ENCODE data around the gene C3orf80. TPM values are rescaled to one million over a fixed set of nuclear protein-coding genes. Genes with fewer than 3 reads are reported as not detected.
"Not testable (repeated sequence)": the region's sequence is repeated elsewhere in the genome, so short reads cannot be mapped to it uniquely, and the experiment has no call there.

Gene C3orf80
- not detected for total RNA-seq

DNA sequence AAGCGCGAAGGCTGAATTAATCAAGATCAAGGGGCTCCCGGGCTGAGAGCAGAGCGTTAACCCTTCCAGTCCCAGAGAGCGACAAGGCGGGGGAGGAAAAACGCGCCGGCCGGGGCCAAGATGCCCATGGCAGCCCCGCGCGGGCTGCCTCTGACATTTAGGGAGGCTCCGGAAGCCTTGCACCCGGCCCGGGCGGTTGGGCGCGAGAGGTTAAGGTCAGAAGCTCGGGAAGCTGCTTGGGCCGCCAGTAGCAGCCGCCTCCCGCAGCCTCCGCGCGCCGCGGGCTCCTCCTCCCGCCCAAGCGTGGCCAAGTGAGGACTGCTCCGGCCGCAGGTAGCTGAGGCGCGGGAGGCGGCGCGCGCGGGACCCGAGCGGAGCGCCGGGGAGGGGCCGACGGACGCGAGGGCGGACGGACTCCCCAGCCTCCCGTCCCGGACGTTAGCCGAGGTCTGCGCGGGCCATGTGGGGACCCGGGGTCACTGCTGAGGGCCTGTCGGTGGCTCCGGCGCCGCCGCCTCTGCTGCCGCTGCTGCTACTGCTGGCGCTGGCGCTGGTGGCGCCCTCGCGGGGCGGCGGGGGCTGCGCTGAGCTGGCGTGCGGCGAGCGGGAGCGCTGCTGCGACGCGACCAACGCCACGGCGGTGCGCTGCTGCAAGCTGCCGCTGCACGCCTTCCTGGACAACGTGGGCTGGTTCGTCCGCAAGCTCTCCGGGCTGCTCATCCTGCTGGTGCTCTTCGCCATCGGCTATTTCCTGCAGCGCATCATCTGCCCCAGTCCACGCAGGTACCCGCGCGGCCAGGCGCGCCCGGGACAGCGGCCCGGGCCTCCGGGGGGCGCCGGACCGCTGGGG, at the start of gene C3orf80:
Gene C3orf80, plus strand, starts transcription at position 247 of the 850 bp plus-strand sequence. Its CDS starts 214 bp downstream, at position 461.
- POLR2A ChIA-PET = no interaction called here
- H3K27me3 Mint-ChIP-seq = peaks cover 70% of the 10 kb centered on the region
- H3K4me1 Mint-ChIP-seq = peaks cover 15% of the 10 kb centered on the region
- H3K9me3 Mint-ChIP-seq = no peaks in the 10 kb centered on the region
- peak within 1 kb of the TSS; percentile 71 for H3K4me3 Mint-ChIP-seq
- H3K27ac Mint-ChIP-seq = no peak within 1 kb of the TSS
- peak; percentile 46 for DNase-seq
- H3K36me3 Mint-ChIP-seq (ENCODE audit: low read depth) = peaks cover 2% of the 10 kb centered on the region
- CTCF ChIA-PET = interaction anchor here (0.6 to 1.6 kb wide), 4 partner anchors 8 to 194 kb away, joined by 3 to 4 read pairs (median 3); no protein-coding TSS in a partner anchor

DNA sequence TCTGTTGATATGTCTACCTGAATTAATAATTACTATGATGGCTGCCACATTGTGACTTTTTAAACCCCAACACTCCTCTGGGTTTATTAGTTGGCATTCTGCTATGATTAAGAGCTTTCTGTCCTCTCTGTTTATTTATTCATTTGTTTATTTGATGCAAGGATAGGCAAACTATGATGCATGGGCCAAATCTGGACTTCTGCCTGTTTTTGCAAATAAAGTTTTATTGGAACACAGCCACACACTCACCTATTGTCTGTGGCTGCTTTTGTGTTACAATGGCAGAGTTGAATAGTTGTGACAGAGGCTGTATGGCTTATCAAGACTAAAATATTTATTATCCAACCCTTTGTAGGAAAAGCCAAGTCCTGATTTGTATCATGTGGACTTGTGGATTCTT, 48.3 kb upstream of the C3orf80 start:
- POLR2A ChIA-PET = no interaction called here

DNA sequence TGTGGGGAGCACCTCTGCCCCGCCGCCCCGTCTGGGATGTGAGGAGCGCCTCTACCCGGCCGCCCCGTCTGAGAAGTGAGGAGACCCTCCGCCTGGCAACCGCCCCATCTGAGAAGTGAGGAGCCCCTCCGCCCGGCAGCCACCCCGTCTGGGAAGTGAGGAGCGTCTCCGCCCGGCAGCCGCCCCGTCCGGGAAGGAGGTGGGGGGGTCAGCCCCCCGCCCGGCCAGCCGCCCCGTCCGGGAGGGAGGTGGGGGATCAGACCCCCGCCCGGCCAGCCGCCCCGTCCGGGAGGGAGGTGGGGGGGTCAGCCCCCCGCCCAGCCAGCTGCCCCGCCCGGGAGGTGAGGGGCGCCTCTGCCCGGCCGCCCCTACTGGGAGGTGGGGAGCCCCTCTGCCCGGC, 46.6 kb upstream of the C3orf80 start:
- H3K4me1 Mint-ChIP-seq; H3K9me3 Mint-ChIP-seq; POLR2A ChIA-PET; H3K36me3 Mint-ChIP-seq (ENCODE audit: low read depth); H3K27ac Mint-ChIP-seq; H3K4me3 Mint-ChIP-seq; CTCF ChIA-PET; DNase-seq: not testable (repeated sequence)
- H3K27me3 Mint-ChIP-seq = peaks cover 13% of the 10 kb centered on the region

More for the DNA sequence above, 48.3 kb upstream of the C3orf80 start:
- H3K4me1 Mint-ChIP-seq = peaks cover 4% of the 10 kb centered on the region
- DNase-seq = no peak
- H3K27ac Mint-ChIP-seq = no peak overlapping the region
- H3K27me3 Mint-ChIP-seq = peaks cover 12% of the 10 kb centered on the region
- H3K9me3 Mint-ChIP-seq = peaks cover 3% of the 10 kb centered on the region
- no peak overlapping the region for H3K4me3 Mint-ChIP-seq
- CTCF ChIA-PET = interaction anchor here (0.9 kb wide), 1 partner anchor 22 kb away, joined by 3 read pairs; no protein-coding TSS in a partner anchor
- H3K36me3 Mint-ChIP-seq (ENCODE audit: low read depth) = no peaks in the 10 kb centered on the region

DNA sequence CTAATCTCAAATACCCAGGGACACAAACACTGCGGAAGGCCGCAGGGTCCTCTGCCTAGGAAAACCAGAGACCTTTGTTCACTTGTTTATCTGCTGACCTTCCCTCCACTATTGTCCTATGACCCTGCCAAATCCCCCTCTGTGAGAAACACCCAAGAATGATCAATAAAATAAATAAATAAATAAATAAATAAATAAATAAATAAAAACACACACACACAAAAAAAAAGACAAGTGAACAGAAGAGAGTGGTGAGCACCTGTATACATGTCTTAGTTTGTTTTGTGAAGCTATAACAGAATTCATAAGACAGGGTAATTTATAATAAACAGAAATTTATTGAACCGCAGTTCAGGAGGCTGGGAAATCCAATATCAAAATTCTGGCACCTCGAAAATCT, 45.8 kb upstream of the C3orf80 start:
- H3K4me3 Mint-ChIP-seq; H3K4me1 Mint-ChIP-seq; H3K9me3 Mint-ChIP-seq; DNase-seq; H3K36me3 Mint-ChIP-seq (ENCODE audit: low read depth); H3K27ac Mint-ChIP-seq; POLR2A ChIA-PET: not testable (repeated sequence)
- CTCF ChIA-PET = interaction anchor here (0.5 kb wide), 1 partner anchor 37 kb away, joined by 3 read pairs; no protein-coding TSS in a partner anchor
- H3K27me3 Mint-ChIP-seq = peaks cover 15% of the 10 kb centered on the region

DNA sequence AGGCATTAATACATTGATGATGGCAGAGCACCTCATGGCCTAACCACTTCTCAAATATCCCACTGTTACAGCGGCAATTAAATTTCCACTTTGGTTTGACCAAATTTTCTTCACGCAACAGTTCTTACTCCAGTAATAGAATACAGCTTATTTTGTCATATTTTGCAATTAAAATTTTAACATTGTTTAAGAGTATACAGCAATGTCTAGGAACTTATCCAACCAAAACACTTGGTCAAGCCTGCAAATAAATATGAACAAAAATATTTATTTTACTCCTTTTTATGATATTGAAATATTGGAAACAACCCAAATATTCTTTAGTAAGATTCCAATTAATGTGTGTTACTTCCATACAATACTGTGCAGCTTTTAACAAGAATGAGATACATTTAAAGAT, 45.3 kb upstream of the C3orf80 start:
- Mint-ChIP-seq H3K4me1 (no peaks in the 10 kb centered on the region), H3K4me3 (no peak overlapping the region), H3K9me3 (peaks cover 3% of the 10 kb centered on the region), H3K27ac (no peak overlapping the region), H3K36me3 (ENCODE audit: low read depth) (no peaks in the 10 kb centered on the region), H3K27me3 (peaks cover 17% of the 10 kb centered on the region)
- POLR2A ChIA-PET = no interaction called here
- CTCF ChIA-PET = interaction anchor here (0.5 kb wide), 1 partner anchor 37 kb away, joined by 3 read pairs; no protein-coding TSS in a partner anchor
- no peak for DNase-seq

DNA sequence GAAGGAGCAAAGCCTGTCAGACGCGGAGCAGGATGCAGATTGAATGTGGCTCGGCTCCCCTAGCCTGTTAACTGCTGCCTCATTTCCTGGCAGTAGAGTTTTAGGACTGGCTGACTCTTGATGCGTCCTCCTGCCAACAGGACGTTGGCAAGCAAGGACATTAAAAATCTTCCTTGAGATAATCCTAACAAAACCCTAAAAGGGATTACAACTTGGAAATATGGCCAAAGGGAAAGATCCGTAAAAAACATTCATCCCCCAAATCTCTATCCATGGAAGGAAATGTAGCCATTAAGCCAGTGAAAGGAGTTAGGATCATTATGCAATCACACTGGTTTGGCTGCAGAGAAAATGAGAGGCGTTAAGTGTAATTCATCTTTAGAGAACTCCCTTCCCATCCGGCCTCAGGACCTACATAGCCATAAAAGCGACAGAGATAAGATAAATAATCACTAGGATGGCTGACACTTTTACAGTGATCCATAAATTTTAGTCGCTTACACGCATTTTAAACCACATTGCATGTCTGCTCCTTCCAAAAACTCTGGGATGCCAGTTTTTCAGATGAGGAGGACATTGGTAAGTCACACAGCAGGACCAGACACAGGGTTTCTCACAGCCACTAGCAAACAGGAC, 44.5 kb upstream of the C3orf80 start:
- H3K9me3 Mint-ChIP-seq = peaks cover 3% of the 10 kb centered on the region
- ChIA-PET POLR2A (no interaction called here), CTCF (no interaction called here)
- H3K36me3 Mint-ChIP-seq (ENCODE audit: low read depth) = no peaks in the 10 kb centered on the region
- no peak overlapping the region for H3K4me3 Mint-ChIP-seq
- DNase-seq = no peak
- no peaks in the 10 kb centered on the region for H3K4me1 Mint-ChIP-seq
- no peak overlapping the region for H3K27ac Mint-ChIP-seq
- H3K27me3 Mint-ChIP-seq = peaks cover 17% of the 10 kb centered on the region

DNA sequence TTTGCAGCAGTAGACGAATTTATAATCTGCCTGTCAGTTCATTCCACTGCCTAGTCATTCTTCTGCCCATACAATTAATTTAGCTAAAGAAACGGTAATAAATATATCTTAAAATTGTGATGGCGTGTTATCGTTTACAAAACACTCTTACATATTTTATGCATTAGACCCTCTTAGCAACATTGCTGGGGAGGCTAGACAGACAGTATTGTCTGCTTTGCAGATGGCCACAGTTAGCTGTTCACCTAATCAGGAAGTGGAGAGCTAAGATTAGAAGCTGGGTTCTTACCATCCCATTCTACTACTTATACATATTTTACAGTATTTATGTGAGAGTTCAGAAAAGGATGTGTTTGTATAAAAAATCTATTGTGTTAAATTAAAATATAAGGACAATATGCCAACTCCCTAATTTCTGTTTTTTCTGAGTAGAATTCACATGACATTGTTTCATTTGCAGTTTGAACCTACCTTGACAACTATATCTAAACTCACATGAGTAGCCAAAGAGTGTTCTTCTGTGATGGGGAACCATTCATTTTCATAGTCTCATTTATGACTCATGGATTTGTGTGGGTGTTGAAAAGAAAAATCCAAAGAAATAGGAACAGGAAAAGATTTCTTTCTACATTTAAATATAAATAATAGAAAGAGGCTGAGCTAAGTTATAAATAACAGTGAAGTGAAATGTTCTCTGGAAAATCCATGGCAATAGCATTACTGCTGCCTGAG, 41.7 kb upstream of the C3orf80 start:
- POLR2A ChIA-PET = no interaction called here

DNA sequence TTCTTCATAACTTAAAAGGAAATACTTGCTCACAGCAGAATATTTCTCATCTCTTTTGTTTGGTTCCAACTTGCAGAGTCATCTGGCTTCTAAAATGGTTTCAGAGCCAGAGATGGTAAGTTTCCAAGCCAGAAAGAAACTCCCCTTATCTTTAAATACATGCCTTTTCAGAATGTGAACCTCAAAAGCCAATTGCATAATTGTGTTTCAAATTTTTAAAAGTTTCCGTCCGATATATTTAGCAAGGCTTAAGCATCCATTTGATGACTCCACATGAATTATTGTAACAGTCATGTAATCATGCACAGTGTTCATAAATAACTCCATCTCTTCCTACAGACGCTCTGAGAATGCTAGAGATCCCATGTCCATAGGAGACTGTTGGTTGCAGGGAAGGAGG, 40.6 kb upstream of the C3orf80 start:
- Mint-ChIP-seq H3K4me1 (no peaks in the 10 kb centered on the region), H3K27ac (no peak overlapping the region), H3K4me3 (no peak overlapping the region), H3K9me3 (no peaks in the 10 kb centered on the region), H3K36me3 (ENCODE audit: low read depth) (no peaks in the 10 kb centered on the region), H3K27me3 (peaks cover 16% of the 10 kb centered on the region)
- POLR2A ChIA-PET = no interaction called here
- DNase-seq = no peak
- CTCF ChIA-PET = interaction anchor here (1.0 kb wide), 1 partner anchor 194 kb away, joined by 3 read pairs; no protein-coding TSS in a partner anchor

More for the DNA sequence above, 41.7 kb upstream of the C3orf80 start:
- H3K27ac Mint-ChIP-seq = no peak overlapping the region
- no peaks in the 10 kb centered on the region for H3K4me1 Mint-ChIP-seq
- H3K27me3 Mint-ChIP-seq = peaks cover 16% of the 10 kb centered on the region
- no peak overlapping the region for H3K4me3 Mint-ChIP-seq
- no peaks in the 10 kb centered on the region for H3K36me3 Mint-ChIP-seq (ENCODE audit: low read depth)
- CTCF ChIA-PET = no interaction called here
- H3K9me3 Mint-ChIP-seq = no peaks in the 10 kb centered on the region
- no peak for DNase-seq

DNA sequence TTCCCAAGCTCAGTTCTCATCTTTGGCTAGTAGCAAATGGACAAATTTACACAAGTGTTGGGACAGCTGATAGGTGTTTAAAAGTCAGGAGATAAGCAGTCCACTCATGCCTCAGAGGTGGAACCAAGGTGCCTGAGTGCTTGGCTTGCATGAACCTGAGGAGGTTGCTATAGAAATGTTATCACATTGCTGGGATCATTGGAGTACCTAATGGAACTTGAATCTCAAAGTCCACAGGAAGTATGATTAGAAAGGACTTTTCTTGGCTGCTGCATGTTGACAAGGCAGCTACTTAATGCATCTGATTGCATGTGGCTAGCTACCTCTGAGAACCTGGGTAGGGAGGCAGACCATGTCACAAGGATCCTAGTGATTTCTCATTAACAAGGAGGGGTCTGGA, 39.5 kb upstream of the C3orf80 start:
- no peak for DNase-seq
- no peaks in the 10 kb centered on the region for H3K9me3 Mint-ChIP-seq
- H3K27me3 Mint-ChIP-seq = peaks cover 11% of the 10 kb centered on the region
- H3K36me3 Mint-ChIP-seq (ENCODE audit: low read depth) = no peaks in the 10 kb centered on the region
- CTCF ChIA-PET = interaction anchor here (0.6 to 1.2 kb wide), 4 partner anchors 25 to 216 kb away, joined by 3 to 4 read pairs (median 4); no protein-coding TSS in a partner anchor
- no peak overlapping the region for H3K27ac Mint-ChIP-seq
- no peak overlapping the region for H3K4me3 Mint-ChIP-seq
- no peaks in the 10 kb centered on the region for H3K4me1 Mint-ChIP-seq
- POLR2A ChIA-PET = no interaction called here

DNA sequence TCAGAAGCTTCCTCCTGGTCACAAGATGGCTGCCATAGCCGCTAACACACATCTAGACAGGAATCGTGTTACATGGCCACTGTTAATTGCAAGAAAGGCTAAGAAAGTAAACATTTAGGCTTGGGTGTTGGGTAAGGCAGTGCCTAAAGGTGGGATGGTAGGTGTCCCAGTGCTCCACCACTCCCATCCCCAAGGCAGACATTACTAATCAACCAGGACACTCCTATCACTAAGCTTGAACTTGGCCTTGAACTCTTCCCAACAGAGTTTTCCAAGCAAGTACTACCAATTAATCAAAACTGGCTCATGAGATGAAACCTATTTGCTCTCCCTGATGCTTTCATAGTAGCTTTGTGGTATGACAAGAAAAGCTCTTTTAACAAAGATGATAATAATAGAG, 37.9 kb upstream of the C3orf80 start:
- Mint-ChIP-seq H3K4me3 (no peak overlapping the region), H3K9me3 (no peaks in the 10 kb centered on the region), H3K27me3 (peaks cover 6% of the 10 kb centered on the region), H3K36me3 (ENCODE audit: low read depth) (no peaks in the 10 kb centered on the region), H3K27ac (no peak overlapping the region), H3K4me1 (no peaks in the 10 kb centered on the region)
- ChIA-PET POLR2A (no interaction called here), CTCF (interaction anchor here (0.9 to 1.2 kb wide), 2 partner anchors 11 to 23 kb away, joined by 3 read pairs; no protein-coding TSS in a partner anchor)
- DNase-seq = no peak

DNA sequence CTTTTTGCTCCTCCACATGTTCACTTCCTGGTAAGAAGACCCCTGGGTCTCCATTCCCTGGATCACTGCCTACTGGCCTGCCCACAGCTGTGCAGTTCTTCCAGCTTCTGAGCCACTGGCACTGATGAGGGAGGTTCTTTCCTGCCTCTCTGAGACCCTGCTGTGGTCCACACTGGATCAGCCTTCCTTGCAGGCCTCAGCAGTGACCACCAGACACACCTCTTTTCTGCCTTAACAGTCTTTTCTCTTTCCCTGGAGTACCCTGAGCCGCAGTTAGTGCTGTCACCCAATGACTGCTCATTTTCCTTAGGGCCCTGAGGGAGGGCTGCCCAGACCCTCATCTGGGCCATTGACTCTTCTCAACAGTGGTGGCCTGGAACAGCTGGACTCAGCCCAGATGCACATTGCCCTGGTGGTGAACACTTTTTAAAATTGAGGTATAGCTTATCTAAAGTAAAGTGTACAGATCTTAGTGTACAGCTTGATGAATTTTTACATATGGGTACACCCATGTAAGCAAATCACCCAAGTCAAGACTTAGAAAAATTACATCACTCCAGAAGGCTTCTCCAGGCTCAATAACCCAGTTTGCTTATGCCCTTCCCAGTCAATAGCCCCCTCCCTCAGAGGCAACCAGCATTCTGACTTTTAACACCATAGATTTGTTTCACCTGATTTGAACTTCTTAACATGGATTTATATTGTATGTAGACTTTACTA, 32.8 kb upstream of the C3orf80 start:
- no peaks in the 10 kb centered on the region for H3K36me3 Mint-ChIP-seq (ENCODE audit: low read depth)
- no peak for DNase-seq
- H3K27me3 Mint-ChIP-seq = peaks cover 2% of the 10 kb centered on the region
- ChIA-PET CTCF (no interaction called here), POLR2A (no interaction called here)
- H3K4me1 Mint-ChIP-seq = no peaks in the 10 kb centered on the region
- H3K4me3 Mint-ChIP-seq = no peak overlapping the region
- H3K9me3 Mint-ChIP-seq = no peaks in the 10 kb centered on the region
- no peak overlapping the region for H3K27ac Mint-ChIP-seq

DNA sequence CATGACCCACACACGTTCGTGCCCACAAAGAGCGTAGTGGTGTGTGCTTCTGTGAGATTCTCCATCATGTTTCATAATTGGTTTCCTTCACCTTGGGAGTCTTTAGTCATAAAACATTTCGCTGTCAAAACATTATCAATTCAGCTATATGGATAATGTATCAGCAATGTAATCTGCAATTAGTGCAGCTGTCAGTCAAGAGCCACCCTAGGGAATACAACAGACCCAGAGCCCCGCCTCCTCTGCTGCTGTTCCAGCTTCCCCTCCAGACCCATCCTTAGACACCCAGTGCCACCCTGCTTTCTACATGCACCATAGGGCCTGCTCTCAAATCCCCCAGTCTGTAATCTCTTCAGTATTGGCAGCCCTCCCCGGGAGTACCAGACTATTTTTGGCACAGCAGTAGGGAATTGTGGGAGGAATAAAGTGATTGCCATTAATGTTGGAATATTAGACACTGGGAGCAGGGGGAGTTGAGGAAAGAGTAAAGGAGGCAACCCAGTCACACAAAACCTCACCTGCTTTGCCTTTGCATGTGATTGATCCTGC, 31.5 kb upstream of the C3orf80 start:
- H3K4me3 Mint-ChIP-seq = no peak overlapping the region
- CTCF ChIA-PET = no interaction called here
- POLR2A ChIA-PET = no interaction called here
- H3K4me1 Mint-ChIP-seq = no peaks in the 10 kb centered on the region
- H3K27ac Mint-ChIP-seq = no peak overlapping the region
- no peak for DNase-seq
- no peaks in the 10 kb centered on the region for H3K36me3 Mint-ChIP-seq (ENCODE audit: low read depth)
- no peaks in the 10 kb centered on the region for H3K9me3 Mint-ChIP-seq
- H3K27me3 Mint-ChIP-seq = no peaks in the 10 kb centered on the region

Data from activated CD4-positive, alpha-beta T cell treated with anti-CD3 and anti-CD28 coated beads, Interleukin-2, amount 10 ng/mL, durations not matched to agents 7 days and 5 days (primary cell).